DOHH2 (cell line): ENCODE measurements around the gene TRAK1.

Experiments used
- H3F3A ChIP-seq: fragments of 200-600 bp; sonication (generic), shearing (Covaris generic); 2 replicates; pipeline ENCODE4 v1.6.0; 2016; ENCODE audit warnings: antibody characterized with exemption, mild to moderate bottlenecking; ENCODE audit not compliant: control insufficient read depth, insufficient read depth
- H3K27ac ChIP-seq: fragments of 200-600 bp; sonication (generic); 2 replicates; pipeline ENCODE4 v1.5.1; 2014; ENCODE audit warnings: low read depth, mild to moderate bottlenecking, low read length, moderate library complexity
- H3K27me3 ChIP-seq: fragments of 200-600 bp; sonication (generic); 2 replicates; pipeline ENCODE4 v1.6.1; 2014; ENCODE audit warnings: mild to moderate bottlenecking, low read length, mixed read lengths; ENCODE audit not compliant: control insufficient read depth
- H3K36me3 ChIP-seq: fragments of 200-600 bp; sonication (generic); 2 replicates; pipeline ENCODE4 v1.6.1; 2014; ENCODE audit warnings: mild to moderate bottlenecking, low read length, moderate library complexity, mixed read lengths; ENCODE audit not compliant: control insufficient read depth
- H3K4me1 ChIP-seq: fragments of 200-600 bp; sonication (generic); 2 replicates; pipeline ENCODE4 v1.6.1; 2014; ENCODE audit warnings: mild to moderate bottlenecking, low read length, mixed read lengths; ENCODE audit not compliant: control insufficient read depth
- H3K4me2 ChIP-seq: fragments of 200-600 bp; sonication (generic); 2 replicates; pipeline ENCODE4 v1.6.0; 2014; ENCODE audit warnings: mild to moderate bottlenecking, low read length, moderate library complexity
- H3K4me3 ChIP-seq: fragments of 200-600 bp; sonication (generic); 2 replicates; pipeline ENCODE4 v1.5.1; 2014; ENCODE audit warnings: mild to moderate bottlenecking, low read length, mixed read lengths
- H3K79me2 ChIP-seq: fragments of 200-600 bp; sonication (generic); 2 replicates; pipeline ENCODE4 v1.6.1; 2014; ENCODE audit warnings: mild to moderate bottlenecking, low read length, mixed read lengths; ENCODE audit not compliant: control insufficient read depth
- H3K9me2 ChIP-seq: fragments of 200-600 bp; sonication (generic); replicated peaks from 2 replicates; pipeline ENCODE4 v1.6.1; 2014; ENCODE audit warnings: mild to moderate bottlenecking, low read length, mixed read lengths; ENCODE audit not compliant: control insufficient read depth
- H3K9me3 ChIP-seq: fragments of 200-600 bp; sonication (generic); 2 replicates; pipeline ENCODE4 v1.6.1; 2014; ENCODE audit warnings: antibody characterized with exemption, low read length, mixed read lengths; ENCODE audit not compliant: control insufficient read depth, insufficient read depth
- H4K20me1 ChIP-seq: fragments of 200-600 bp; sonication (generic); 2 replicates; pipeline ENCODE4 v1.6.0; 2014; ENCODE audit warnings: low read depth, mild to moderate bottlenecking, antibody characterized with exemption, low read length, moderate library complexity; ENCODE audit not compliant: control insufficient read depth, insufficient read depth
- CTCF ChIP-seq: fragments of 200-600 bp; sonication (generic); IDR thresholded peaks from one replicate; pipeline ENCODE4 v1.5.1; 2014; ENCODE audit warnings: antibody characterized with exemption, mild to moderate bottlenecking, low read depth, low read length; ENCODE audit not compliant: poor library complexity, severe bottlenecking
- EZH2phosphoT487 ChIP-seq: fragments of 200-600 bp; sonication (generic); IDR thresholded peaks from 2 replicates; pipeline ENCODE4 v1.6.1; 2017; ENCODE audit warnings: borderline replicate concordance, mild to moderate bottlenecking, antibody characterized with exemption, low read length, moderate library complexity, mixed read lengths

TRAK1 gene

GRCh38 chr3:42055291-42055690, 35.9 kb upstream of the TRAK1 start:
- peaks cover 19% of the 10 kb centered on the region for H3K36me3 ChIP-seq
- no peak overlapping the region for H3K27ac ChIP-seq
- no peaks in the 10 kb centered on the region for H3K27me3 ChIP-seq
- H3K4me1 ChIP-seq, result peaks cover 81% of the 10 kb centered on the region
- no peaks in the 10 kb centered on the region for H3K9me3 ChIP-seq
- no peak overlapping the region for H3K4me3 ChIP-seq
- H3K9me2 ChIP-seq, result no peaks in the 10 kb centered on the region
- H3K4me2 ChIP-seq, result no peak overlapping the region
- peaks cover 15% of the 10 kb centered on the region for H3F3A ChIP-seq
- H4K20me1 ChIP-seq, result peaks cover 12% of the 10 kb centered on the region
- H3K79me2 ChIP-seq, result peaks cover 98% of the 10 kb centered on the region
- no peak for TF ChIP-seq EZH2phosphoT487
- TF ChIP-seq CTCF, result no peak

GRCh38 chr3:42056840-42057239, 34.3 kb upstream of the TRAK1 start:
- Histone ChIP-seq H3K9me3 (no peaks in the 10 kb centered on the region), H3K79me2 (peaks cover 99% of the 10 kb centered on the region), H3K4me1 (peaks cover 86% of the 10 kb centered on the region), H3K4me3 (peak overlapping the region; percentile 65), H3K9me2 (no peaks in the 10 kb centered on the region), H3K4me2 (peak overlapping the region; percentile 86), H3K27ac (peak overlapping the region; percentile 74), H3K36me3 (peaks cover 19% of the 10 kb centered on the region), H4K20me1 (peaks cover 12% of the 10 kb centered on the region; the same call in 1 of the 2 replicates), H3K27me3 (no peaks in the 10 kb centered on the region), H3F3A (peaks cover 15% of the 10 kb centered on the region)
- TF ChIP-seq EZH2phosphoT487 (no peak), CTCF (no peak)

GRCh38 chr3:42057561-42058211, 33.5 kb upstream of the TRAK1 start:
- Histone ChIP-seq H3K4me1 (peaks cover 86% of the 10 kb centered on the region), H3F3A (peaks cover 15% of the 10 kb centered on the region), H3K9me2 (no peaks in the 10 kb centered on the region), H3K9me3 (no peaks in the 10 kb centered on the region), H3K79me2 (peaks cover 99% of the 10 kb centered on the region), H3K36me3 (peaks cover 20% of the 10 kb centered on the region), H3K27ac (peak overlapping the region; percentile 74), H3K4me2 (peak overlapping the region; percentile 86), H3K27me3 (no peaks in the 10 kb centered on the region), H3K4me3 (peak overlapping the region; percentile 65), H4K20me1 (peaks cover 5% of the 10 kb centered on the region; the same call in 1 of the 2 replicates)
- no peak for TF ChIP-seq CTCF
- TF ChIP-seq EZH2phosphoT487, result no peak
